ENCODE measurements around the gene PKIG. TPM values are rescaled to one million over a fixed set of nuclear protein-coding genes. Genes with fewer than 3 reads are reported as not detected.

Gene PKIG
- total RNA-seq (127 and 135 TPM in 2 replicates), polyA plus RNA-seq (167 and 174 TPM in 2 replicates), polyA minus RNA-seq (66.6 and 89.4 TPM in 2 replicates), Bru-seq, nascent RNA (percentile 79 among the genes with signal in this experiment), BruChase-seq, experiment 1, labeled RNA remaining after a 6-hour chase (percentile 73 among the genes with signal in this experiment), BruChase-seq, experiment 2, labeled RNA remaining after a 2-hour chase (percentile 65 among the genes with signal in this experiment)
- 167 and 187 TPM in 2 replicates for polyA plus RNA-seq (2011; cell fraction: cytosol; rRNA removed)
- 71.4 and 78.6 TPM in 2 replicates for polyA plus RNA-seq (2011; cell fraction: nucleus; rRNA removed)
- 153 and 185 TPM in 2 replicates for polyA plus RNA-seq (2012)
- polyA minus RNA-seq (2011; cell fraction: cytosol; rRNA and poly(A)+ RNA removed), result 6.9 TPM
- polyA minus RNA-seq (2011; cell fraction: nucleus; rRNA and poly(A)+ RNA removed), result 29.8 and 37.1 TPM in 2 replicates
- long read RNA-seq, transcript PKIG-202 (4 exons, 1,180 nt), result major isoform, 181 of 433 reads
- long read RNA-seq, transcript PKIG-206 (5 exons, 1,338 nt), result minor isoform, 24 of 433 reads
- long read RNA-seq, transcript PKIG-201 (2 exons, 1,153 nt), result minor isoform, 23 of 433 reads
- long read RNA-seq, transcript PKIG-207 (4 exons, 1,191 nt), result minor isoform, 145 of 433 reads
- long read RNA-seq, partial matches to known transcripts, result 6 of 433 reads
- long read RNA-seq, other reads (novel, unspliced or antisense), result 52 of 433 reads

GRCh38 chr20:44582311-44583025 is at the start of gene PKIG:
Gene PKIG, plus strand, starts transcription at chr20:44582579. Its CDS starts 31,978 bp downstream, at chr20:44614557.
- ChIA-PET POLR2A (no interaction called here), CTCF (interaction anchor here (0.7 to 2.8 kb wide), 13 partner anchors 9 to 50 kb away, joined by 3 to 16 read pairs (median 4); no protein-coding TSS in a partner anchor)
- peak; percentile 96 for DNase-seq (ENCODE audit: low read depth, low spot score)
- Histone ChIP-seq H3K27me3 (ENCODE audit: control insufficient read depth in 2 of 2, insufficient read depth in 2 of 2, low read length in 2 of 2) (no peaks in the 10 kb centered on the region), H2AFZ (ENCODE audit: low read depth, low read length) (no peak within 1 kb of the TSS), H3K36me3 (ENCODE audit: control insufficient read depth in 2 of 2, extremely low read depth in 1 of 2, insufficient read depth in 2 of 2, low read length in 2 of 2) (no peaks in the 10 kb centered on the region), H3K4me3 (replicated peaks in 1 of 3; ENCODE audit: insufficient read depth in 1 of 3, low read depth in 1 of 3, low read length in 3 of 3) (peak within 1 kb of the TSS; percentile 48 to 94 (median 84)), H3K9me3 (replicated peaks; ENCODE audit: control insufficient read depth, insufficient read depth, low read length) (no peaks in the 10 kb centered on the region), H3K9me1 (replicated peaks; ENCODE audit: control insufficient read depth, extremely low read depth, insufficient read depth, low read length) (no peaks in the 10 kb centered on the region), H3K4me1 (ENCODE audit: control insufficient read depth, extremely low read depth, insufficient read depth, low read length) (peaks cover 83% of the 10 kb centered on the region), H4K20me1 (replicated peaks; ENCODE audit: control insufficient read depth, extremely low read depth, insufficient read depth, low read length) (no peaks in the 10 kb centered on the region), H3K79me2 (ENCODE audit: control insufficient read depth, insufficient read depth, low read length) (peaks cover 66% of the 10 kb centered on the region), H3K4me2 (ENCODE audit: insufficient read depth, low read length) (peak within 1 kb of the TSS; percentile 98), H3K9ac (replicated peaks; ENCODE audit: extremely low read depth, insufficient read depth, low read length) (peak within 1 kb of the TSS; percentile 97), H3K27ac (ENCODE audit: insufficient read depth, low read depth, low read length) (peak within 1 kb of the TSS; percentile 96)
- TSS peak; percentile 56 for BruUV-seq (replicated peaks)
- TF ChIP-seq FOS (IDR thresholded peaks at IDR 0.05; ENCODE audit: borderline replicate concordance, insufficient read depth, low read length) (peak; percentile 41), MYC (IDR thresholded peaks at IDR 0.05; ENCODE audit: low read depth, low read length) (no peak), POLR2AphosphoS5 (IDR thresholded peaks at IDR 0.05; ENCODE audit: insufficient read depth, low read depth, low read length) (peak; percentile 84), POLR2A (IDR thresholded peaks at IDR 0.05; ENCODE audit: low read depth, low read length) (peak; percentile 84), GATA2 (IDR thresholded peaks at IDR 0.05; ENCODE audit: insufficient read depth, insufficient read length, low read depth, low read length) (no peak), EZH2 (IDR thresholded peaks at IDR 0.05; ENCODE audit: borderline replicate concordance, low read depth, low read length, severe bottlenecking) (no peak), MAX (IDR thresholded peaks at IDR 0.05; ENCODE audit: insufficient read depth, insufficient read length) (no peak), CTCF (IDR thresholded peaks at IDR 0.05; ENCODE audit: extremely low read depth in 1 of 2, insufficient read depth in 1 of 2, low read depth in 1 of 2, low read length in 2 of 2) (no peak), JUN (IDR thresholded peaks at IDR 0.05; ENCODE audit: borderline replicate concordance, insufficient read depth, insufficient read length, low read depth) (peak; percentile 59)
- intact Hi-C loops (cut with micrococcal nuclease), result loop anchor here (1.0 to 2.0 kb wide), 5 partner anchors 16 to 60 kb away; partner anchors contain the start of gene SERINC3
- dilution Hi-C loops (cut with MboI; ENCODE audit: extremely low pct_ligation_motif_present, low sequenced_read_pairs), result no loop called here
- FAIRE-seq, result peak; percentile 87
